HG02973 (cell line): ENCODE data around the gene GPR12.

ENCODE experiments used
- ATAC-seq: cut with Tn5 transposase; IDR thresholded peaks from one replicate; pipeline ENCODE4 v1.9.1; 2021; ENCODE audit warnings: moderate library complexity; ENCODE audit not compliant: unreplicated experiment

The GPR12 gene, protein sequence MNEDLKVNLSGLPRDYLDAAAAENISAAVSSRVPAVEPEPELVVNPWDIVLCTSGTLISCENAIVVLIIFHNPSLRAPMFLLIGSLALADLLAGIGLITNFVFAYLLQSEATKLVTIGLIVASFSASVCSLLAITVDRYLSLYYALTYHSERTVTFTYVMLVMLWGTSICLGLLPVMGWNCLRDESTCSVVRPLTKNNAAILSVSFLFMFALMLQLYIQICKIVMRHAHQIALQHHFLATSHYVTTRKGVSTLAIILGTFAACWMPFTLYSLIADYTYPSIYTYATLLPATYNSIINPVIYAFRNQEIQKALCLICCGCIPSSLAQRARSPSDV

DNA sequence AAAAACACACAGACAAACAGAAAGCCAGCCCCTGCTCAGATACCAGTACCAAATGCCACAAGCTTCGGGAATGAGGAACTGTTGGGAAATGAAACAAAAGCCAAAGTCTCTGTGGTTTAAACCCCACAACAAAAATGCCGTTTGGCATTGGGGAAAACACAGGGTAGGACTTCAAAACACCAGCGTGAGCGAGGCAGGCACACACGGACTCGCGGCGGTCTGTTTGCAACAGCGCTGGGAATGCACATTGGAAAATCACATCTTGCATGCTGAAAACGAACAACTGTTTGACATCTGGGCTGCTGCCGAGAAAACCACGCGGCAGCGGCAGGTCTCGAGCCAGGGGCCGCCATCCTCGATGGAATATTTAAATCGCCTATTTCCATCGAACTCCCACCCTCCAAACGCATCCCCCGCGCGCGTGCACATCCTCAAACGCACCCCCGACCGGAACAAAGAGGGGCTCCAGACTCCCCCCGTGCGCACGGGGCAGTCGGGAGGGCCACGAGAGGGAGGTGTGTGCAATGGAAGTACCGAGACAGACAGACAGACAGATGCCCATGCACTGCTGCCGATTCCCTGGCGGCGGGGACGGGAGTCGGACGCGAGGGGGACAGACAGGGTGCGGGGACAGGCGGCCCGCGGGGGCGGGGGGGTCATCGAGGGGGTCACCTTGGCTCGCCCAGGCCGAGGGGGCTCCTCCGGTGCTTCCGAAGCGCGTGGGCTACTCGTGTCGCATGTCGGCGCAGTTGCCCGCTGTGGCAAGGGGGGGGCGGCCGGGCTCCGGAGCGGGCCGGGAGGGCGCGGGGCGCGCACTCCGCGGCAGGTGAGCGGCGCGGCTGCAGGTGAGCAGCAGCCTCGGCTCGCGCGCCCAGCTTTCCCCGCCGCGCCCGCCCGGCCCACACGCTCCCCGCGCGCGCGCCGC, at the start of gene GPR12:
TSS of gene GPR12 (minus strand) at position 880 of the 925 bp plus-strand sequence. CDS start 959 bp downstream, outside the sequence.
- no peak for ATAC-seq

DNA sequence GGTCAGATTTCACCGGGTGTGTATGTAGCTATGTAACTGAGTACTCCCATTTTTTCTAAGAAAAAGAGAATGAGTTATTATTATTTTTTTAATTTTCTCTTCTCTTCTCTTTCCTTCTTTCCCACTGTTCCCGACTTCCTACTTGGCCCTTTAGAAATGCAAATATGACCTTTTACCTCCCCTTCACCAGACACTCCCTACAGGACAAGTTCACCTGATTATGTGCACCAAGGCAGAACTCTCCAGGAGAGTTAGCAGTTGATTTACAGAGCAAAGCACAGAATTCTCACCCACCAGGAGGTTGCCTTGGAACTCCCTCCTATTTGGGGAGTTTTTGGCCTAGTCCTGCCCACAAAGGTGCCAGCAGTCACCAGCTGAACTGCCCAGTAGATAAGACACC, 49.5 kb upstream of the GPR12 start:
- no peak for ATAC-seq

DNA sequence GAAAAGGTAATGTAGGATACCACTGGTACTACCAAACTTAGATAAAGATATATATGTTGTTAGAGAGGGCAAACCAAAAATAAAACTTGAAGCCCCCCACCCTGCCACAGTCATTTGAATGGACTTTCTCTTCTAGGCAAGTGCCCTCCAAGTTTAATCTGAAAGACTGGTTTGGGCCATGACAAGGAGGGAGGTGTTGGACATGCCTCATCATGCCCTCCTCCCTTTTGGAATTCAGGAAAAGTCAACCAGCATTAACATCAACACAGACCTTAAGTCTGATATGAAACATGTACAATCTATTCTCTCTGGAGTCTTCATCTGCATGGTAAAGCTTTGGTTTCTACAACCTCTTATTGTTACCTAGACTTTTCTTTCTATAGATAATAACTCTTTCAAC, 46.3 kb upstream of the GPR12 start:
- ATAC-seq, result no peak

DNA sequence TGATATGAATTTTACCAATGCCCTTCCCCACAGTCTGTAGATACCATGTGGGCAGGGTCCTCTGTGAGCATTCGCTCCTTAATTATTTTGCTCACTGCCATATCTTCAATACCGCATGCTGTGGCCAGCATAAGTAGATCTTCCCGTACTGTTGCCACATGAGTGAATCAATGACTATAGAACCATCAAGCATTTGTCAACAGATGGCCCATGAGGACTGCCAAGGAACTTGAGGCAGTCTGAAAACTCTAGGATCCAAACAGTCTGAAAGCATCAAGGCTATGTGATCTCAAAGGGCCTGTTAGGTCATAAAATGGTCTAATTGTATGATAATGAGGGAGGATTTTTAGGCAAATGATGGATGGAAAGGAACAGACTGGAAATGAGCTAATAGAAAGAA, 27.4 kb upstream of the GPR12 start:
- ATAC-seq, result no peak

DNA sequence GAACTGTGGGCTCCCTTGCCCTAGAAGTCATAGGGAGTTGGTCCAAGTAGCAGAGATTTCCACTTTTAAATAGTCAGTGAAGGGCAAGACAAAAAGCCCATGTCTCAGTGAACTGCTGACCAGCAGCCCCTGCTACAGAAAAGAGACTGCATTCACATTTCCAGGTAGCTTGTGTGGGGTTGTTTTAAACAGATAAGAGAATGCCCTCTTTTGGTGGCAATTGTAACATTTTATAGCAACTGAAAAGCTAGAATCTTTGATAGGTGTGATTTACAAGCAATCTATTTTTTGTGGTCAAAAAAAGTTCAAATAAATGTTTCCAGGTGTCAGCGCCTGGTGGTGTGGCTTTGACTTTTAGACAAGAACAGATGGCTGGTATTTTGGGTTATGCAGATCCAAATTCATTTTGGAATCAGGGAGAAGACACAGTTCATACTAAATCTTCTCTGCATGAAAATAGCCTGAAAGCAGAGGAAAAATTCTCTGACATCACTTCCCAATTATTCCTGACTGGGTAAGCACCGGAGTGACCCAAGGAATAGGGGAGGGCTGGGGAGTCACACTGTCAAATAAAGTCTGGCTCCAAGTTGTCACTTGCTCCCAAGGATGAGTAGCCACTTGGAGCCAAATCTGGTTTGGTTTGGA, 26.2 kb upstream of the GPR12 start:
- ATAC-seq, result no peak

DNA sequence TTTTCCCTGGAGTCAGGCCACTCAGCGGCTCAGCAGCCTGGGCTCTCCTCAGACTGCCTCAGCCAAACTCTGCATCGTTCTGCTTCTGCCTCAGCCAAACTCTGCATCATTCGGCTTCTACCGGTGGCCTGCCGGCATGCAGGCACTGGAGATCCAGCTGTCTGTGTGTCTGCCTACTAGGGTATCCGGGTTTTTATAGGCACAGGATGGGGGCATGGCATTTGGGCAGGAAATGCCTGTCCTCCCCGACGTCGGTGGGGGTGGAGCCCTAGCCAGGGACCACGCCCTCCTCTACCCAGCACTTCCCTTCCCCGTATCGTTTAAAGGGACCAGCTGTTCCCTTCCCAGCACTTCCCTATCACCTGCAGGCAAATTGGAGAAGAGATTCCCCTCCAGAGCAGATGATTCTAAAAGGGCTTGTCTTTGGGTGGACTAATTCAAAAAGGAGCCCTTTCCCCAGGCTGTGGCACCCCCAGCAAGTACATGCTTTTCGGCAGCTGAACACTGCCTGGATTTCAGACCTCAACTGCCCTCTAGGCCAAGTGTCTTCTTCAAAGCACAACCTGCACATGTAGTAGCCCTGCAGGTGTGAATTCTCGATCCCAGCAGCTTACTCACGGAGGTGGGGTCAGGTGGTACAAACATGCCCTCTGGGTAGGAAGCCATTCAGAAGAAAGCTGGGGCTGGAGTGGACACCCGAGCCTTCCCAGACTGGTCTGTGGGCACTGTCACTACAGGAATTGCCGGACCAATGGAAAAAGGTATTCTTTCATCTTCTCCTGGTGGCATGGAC, 25.4 kb upstream of the GPR12 start:
- no peak for ATAC-seq

DNA sequence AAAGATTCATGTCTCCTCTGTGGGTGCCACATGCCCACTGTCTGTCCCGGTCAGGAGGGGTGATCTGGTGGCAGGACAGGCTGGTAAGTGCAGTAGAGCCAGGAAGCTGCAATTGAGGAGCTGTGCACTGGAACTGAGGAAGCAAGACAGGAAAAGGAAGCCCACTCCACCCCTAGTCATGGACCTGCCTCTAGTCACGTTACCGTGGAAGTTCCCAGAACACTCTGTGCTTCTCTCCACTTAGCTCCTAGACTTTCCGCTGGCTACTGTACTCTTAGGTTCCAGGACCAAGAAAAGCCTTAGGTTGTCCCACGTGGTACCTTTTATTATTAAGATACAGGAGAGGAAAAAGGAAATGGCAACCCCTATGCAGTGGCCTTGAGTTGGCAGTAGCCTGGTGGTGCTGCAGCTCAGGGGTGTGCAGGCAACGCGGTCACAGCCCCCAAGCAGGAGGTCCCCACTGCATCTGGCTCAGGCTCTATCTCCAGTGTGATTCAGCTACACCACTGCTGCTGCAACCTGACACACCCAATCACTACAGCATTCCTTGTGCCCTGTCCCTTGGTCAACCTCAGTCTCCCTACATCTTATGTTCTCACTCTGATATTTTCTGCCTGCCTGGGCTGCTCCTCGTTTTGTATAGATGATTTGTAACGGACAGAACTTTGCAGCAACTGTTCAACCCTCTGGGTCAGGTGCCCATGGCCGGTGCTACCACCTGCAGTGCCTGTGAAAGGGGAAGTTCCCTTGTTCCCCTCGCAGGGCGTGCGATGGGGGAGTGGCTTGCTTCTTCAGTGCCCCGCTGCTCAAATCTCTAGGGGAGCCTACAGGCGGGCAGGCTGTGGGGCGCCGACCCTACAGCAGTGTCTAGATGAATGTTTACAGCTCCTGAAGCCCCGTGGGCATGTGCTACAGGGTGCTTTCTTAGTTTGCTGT, 24.4 kb upstream of the GPR12 start:
- no peak for ATAC-seq

DNA sequence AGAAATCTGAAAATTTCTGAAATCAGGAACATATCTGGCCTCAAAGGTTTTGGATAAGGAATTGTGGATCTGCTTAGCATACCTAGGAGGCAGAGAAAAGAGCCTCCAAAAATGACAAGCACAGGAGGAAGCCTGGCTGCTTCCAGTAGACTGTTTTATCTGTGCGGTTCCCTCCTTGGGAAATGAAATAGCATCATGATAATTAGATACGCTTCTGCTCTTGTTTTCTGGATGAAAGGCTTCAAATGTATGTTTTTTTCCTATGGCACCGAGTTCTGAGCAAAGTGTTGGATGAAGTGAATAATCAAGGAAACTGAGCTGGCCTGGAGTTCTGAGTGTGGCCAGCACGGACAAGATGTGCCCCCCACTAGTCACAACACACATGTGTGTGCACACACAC, 19.8 kb upstream of the GPR12 start:
- no peak for ATAC-seq

DNA sequence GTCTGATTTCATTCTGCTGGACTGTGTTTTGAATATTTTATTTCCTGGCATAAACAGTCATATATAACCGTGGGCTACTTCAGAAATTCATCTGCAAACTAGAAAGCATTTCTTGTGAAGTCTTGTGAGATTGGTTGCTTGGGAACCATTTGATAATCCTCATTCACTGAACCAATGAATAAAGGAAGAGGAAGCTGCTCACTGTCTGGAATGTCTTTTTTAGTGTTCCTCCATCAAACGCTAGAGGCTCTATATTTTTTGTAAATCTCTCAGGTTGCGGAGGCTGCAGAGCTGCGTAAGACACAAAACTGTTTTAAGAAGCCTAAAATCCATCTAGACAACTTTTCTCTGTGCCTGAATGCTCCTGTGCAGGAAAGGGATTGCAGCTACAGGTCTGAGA, 18.7 kb upstream of the GPR12 start:
- no peak for ATAC-seq

DNA sequence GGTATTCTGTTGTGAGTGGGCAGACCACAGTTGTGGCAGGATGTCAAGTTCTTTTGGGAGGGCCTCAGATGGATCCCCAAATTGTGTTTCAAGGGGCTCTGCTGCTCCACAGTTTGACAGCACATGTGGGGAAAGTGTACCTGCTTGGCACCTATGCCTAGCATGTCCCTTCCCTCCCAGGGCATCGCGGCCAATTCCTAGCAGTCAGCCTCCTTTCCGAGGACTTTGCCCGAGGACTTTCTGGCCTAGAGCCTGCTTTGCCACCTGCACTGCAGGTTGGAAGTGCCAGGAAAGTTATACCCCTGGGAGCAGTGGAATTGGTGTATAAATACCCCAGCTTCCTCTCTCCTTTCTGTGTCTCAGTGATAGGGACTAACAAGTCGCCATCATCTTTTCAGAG, 11.9 kb upstream of the GPR12 start:
- ATAC-seq, result no peak

DNA sequence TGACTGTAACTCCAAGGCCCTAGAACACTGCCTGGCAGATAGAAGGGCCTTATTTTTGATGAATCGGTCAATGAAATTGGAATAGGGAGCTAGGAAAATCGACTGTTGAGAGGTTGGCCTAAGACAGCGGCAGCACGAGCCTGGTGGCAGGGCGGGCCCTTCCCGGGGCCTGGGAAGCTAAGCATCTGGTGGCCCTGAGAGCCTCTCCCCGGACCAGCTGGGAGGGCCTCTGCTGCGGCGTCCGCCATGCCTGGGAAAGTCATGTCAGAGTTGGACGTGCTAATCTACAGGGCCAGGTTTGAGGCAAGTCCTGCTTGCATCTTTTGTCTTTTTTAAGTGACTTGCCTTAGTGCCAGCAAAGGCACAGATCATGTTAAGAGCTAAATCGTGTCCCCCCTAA, 11.2 kb upstream of the GPR12 start:
- no peak for ATAC-seq

DNA sequence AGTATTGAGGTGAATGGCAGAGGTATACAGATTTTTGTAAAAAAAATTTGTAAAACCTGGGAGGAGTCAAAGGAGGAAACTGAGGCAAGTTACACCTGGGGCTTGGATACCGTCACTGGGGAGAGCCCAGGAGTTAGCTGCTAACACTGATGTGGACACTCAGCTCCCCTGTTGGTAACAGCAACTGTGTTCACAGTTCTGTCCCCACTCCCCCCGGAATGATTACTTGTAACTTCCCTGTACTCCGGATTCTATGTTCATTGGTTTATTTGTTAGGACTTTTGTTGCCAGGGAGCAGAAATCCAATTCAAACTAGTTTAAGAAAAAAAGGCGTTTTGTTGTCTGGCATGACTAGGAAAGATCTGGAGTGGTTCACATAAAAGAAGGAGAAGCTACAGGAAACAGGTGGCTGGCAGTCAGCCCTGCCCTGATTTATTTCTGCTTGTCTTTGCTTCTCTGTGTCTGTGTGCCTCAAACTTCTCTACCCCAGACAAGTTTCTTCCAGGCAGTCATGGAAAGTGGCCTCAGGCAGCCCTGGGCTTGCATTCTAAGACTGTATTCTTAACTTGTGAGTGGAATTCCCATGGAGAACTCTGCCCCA, 2.3 kb upstream of the GPR12 start:
- no peak for ATAC-seq

DNA sequence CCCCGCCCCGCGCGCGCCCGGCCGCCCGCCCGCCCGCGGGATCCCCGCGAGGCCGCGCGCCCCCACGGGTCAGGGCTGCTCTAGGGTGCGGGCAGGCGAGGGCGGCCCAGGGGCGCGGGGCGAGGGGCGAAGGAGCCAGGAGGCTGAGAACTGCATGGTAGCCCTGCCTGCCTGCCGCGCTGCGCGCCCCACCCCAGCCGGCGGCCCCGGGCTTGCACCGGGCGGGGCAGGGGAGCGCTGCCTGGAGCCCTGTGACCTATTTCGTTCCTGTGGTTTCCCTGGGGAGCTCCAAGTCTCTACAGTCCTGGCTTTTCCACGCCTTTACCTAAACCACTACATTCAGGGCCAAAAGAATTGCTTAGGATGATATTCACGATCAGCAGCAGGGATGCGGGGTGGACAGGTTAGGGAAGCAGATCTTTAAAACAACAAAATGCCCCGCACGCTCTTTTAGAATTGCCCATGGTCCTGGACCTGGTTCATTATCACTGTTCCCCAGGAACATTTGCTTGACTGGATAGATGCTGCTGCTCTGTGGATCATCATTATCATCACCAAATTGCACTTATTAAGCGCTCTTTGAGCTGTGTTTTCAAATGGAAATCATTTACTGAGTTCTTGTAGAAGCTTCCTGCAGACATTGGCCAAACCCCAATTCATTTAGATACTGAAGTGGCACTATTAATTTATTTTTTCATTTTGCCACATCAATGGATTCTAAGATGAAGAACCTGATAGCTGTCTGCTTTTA, 421 bp upstream of the GPR12 start:
- ATAC-seq, result no peak

DNA sequence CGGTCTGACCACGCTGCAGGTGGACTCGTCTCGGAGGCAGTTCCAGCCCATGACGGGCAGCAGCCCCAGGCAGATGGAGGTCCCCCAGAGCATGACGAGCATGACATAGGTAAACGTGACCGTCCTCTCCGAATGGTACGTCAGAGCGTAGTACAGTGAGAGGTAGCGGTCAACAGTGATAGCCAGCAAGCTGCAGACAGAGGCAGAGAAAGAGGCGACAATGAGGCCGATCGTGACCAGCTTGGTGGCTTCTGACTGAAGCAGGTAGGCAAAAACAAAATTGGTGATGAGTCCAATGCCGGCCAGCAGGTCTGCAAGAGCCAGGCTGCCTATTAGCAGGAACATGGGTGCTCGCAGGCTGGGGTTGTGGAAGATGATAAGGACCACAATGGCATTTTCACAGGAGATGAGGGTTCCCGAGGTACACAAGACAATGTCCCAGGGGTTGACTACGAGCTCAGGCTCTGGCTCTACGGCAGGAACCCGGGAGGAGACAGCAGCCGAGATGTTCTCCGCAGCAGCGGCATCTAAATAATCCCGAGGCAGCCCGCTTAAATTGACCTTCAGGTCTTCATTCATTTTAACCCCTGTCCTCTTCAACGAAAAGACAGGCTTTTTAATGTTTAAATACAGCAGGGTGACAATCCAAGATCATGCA, 1.2 kb downstream of the GPR12 start:
- no peak for ATAC-seq

DNA sequence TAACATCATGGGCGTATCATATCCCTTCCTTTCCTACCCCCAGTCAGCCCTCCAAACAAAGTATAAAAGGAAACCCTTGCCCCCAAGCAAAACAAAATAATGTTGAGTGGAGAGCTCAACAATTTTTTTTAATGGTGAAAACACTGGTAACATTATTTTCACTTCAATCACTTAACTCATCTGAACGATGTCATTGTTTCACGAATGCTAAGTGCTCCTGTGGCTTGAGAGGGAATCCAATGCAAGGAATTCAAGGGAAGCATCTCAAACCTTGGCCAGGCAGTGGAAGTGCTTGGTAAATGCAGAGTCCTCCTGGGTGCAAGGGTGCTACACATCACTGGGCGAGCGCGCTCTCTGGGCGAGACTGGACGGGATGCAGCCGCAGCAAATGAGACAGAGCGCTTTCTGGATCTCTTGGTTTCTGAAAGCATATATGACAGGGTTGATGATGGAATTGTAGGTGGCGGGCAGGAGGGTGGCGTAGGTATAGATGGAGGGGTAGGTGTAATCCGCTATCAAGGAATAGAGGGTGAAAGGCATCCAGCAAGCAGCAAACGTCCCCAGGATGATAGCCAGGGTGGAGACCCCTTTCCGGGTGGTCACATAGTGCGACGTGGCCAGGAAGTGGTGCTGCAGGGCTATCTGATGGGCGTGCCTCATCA, 2.0 kb downstream of the GPR12 start:
- no peak for ATAC-seq

DNA sequence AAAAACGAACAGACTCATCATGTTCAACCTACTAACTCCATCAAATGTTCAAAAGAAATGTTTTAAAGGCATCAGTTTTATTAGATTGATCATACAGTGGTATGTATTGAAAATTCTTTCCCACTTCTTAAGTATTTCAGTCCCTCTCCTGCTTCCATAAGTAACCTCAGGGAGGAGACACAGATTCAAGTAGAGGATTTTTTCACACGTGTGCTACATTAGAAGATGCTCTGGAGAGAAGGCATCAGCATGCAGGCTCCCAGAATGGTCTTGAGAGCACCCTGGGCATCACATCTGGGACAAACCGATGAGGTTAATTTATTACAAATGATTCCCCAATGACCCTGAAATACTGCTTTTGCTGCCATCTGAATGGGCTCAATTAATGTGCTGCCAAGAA, 3.6 kb downstream of the GPR12 start:
- no peak for ATAC-seq

DNA sequence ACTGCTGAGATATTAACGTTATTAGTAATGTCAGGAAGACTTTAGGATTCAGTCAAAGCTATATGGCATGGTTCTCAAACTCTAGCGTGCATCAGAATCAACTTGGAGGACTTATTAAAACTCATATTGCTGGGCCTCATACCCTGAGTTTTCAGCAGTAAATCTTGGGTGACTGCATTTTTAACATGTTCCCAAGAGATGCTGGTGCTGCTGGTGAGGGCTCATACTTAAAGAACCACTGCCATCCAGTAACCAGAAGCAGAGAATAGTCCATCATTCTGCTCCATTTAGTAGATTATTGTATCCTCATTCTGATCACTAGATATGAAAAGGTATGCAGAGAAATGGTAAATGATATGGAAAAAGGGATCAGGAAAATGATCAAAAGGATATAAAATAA, 7.9 kb downstream of the GPR12 start:
- no peak for ATAC-seq

DNA sequence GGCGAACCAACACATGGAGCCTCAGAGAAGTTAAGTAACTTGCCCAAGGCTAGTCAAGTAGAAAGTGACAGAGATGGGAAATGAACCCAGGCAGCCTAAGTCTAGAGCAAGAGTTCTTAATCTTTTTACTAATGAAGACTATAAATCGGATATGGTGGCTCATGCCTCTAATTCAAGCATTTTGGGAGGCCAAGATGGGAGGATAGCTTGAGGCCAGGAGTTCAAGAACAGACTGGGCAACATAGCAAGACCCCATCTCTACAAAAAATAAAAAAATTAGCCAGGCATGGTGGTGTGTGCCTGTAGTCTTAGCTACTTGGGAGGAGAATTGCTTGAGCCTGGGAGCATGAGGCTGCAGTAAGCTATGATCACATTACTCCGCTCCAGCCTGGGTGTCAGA, 10.7 kb downstream of the GPR12 start:
- ATAC-seq, result no peak
